GM19455 (cell line): Measurements from ENCODE around the gene NCBP2L.
"Not testable (repeated sequence)": the region's sequence is repeated elsewhere in the genome, so short reads cannot be mapped to it uniquely, and the experiment has no call there.

Experiments
- ATAC-seq: cut with Tn5 transposase; IDR thresholded peaks from one replicate; pipeline ENCODE4 v1.9.1; 2021; ENCODE audit not compliant: unreplicated experiment

The NCBP2L gene

GRCh38 chrX:107804427-107804826, 26.9 kb downstream of the NCBP2L start:
- no peak for ATAC-seq

GRCh38 chrX:107805179-107805578, 27.6 kb downstream of the NCBP2L start:
- ATAC-seq = no peak

- ATAC-seq = not testable (repeated sequence)
Measured at GRCh38 chrX:107810053-107810452, 32.5 kb downstream of the NCBP2L start.

GRCh38 chrX:107818900-107819521, 41.5 kb downstream of the NCBP2L start:
- ATAC-seq = no peak

- no peak for ATAC-seq
Measured at GRCh38 chrX:107823042-107823441, 45.5 kb downstream of the NCBP2L start.

DNA sequence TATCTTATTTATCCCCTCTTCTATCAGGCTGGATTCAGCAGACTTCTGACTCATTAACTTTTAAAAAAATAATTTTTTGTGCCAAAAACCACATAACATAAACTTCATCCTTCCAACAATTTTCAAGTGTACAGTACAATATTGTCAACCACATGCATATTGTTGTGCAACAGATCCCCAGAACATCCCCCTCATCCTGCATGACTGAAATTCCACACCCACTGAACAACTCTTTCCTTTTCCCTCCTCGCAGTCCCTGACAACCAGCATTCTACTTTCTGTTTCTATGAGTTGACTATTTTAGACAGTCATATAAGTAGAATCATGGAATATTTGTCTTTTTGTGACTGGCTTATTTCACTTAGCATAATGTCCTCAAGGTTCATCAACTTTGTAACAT, 45.9 kb downstream of the NCBP2L start:
- ATAC-seq = no peak

- peak; percentile 18 for ATAC-seq
Measured at GRCh38 chrX:107825698-107826237, 48.2 kb downstream of the NCBP2L start, which contains the start of gene MID2. TSS of gene MID2 (plus strand) at chrX:107825866. CDS start at chrX:107826427, 561 bp downstream.

- ATAC-seq = peak; percentile 74
Measured at GRCh38 chrX:107826238-107827029, 48.9 kb downstream of the NCBP2L start.

DNA sequence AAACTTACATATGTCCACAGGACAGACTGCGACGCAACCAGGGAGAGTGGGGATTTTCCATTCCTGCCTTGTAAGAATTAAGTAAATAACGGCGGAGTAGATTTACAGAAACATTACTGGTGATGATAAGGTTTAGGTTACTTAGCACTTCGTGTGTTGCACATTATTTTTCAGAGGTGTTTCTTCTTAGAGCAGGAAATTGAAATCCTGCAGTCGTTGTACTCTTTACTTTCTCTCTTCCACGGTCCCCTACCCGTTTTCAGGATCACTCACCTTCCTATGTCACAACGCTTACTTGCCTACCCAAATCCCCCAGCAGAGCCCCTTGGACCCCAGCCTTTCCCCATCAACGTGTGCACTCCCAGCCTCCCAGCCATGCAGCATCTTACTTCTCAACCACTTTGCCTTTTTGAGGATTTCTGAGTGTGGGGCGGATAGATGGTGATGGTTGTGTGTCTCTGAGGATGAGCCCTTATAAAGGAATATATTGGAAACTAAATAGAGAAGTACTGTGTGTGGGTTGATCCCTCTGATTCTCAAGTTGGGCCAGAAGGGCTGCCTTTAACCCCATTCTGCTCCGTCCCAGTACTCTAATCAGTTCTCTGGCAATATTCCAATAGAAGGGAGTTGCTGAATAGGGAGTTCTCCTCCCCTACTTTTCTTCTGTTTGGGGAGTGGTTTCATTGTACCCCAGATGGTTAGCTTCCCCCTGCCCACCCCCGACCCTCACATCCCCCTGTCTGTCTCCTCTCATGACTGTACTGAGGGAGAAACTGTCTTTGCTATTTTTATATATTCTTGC, 49.7 kb downstream of the NCBP2L start:
- no peak for ATAC-seq

GRCh38 chrX:107827852-107828251, 50.3 kb downstream of the NCBP2L start:
- no peak for ATAC-seq

DNA sequence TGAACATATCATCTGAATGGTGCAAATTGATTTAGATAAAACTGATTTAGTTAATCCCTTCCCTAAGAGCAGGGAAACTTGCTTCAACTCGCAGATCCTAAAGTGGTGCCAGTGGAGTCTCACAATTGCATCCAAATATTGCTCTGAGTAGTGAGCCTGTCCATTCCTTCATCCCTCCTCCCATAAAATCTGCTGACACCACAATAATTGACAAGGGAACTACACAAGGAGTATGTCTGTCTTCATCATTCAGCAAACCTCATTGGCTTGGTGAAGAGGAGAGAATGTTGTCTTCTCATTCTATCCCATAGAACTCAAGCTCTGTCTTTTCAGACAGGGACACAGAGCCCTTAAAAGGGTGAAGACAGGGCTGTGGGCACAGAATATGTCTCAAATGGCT, 52.3 kb downstream of the NCBP2L start:
- ATAC-seq = no peak

DNA sequence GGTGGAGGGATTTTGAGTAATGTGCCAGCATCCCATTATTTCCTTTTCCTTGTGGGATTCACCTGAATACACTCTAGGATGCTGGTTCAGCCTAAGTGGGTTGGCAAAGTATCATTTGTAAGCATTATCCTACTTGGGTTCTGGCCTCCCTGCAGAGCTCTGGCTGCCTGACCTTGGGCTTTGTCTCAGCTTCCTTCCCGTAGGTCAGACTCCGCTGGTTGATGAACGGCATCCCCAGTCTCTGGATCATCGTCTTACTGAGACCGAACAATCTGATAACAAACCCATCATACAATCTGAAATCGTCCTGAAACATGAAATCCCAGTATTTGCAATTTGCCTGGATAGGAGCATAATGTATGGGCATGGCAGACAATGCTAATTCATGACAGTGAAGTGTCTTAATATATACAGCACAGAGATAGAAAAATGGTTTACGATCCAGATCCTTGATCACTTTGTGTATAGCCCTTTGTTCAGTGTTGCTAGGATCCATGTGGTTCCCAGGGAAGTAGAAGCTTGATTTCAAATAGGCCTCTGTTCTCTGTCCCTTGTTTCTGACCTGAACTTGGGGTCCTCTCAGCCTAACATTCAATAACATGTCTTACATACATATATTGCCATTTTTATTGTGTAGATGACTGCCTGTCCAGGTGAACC, 53.7 kb downstream of the NCBP2L start:
- ATAC-seq = no peak

- no peak for ATAC-seq
Measured at GRCh38 chrX:107834275-107835201, 57.0 kb downstream of the NCBP2L start.

GRCh38 chrX:107836958-107837357, 59.4 kb downstream of the NCBP2L start:
- no peak for ATAC-seq

DNA sequence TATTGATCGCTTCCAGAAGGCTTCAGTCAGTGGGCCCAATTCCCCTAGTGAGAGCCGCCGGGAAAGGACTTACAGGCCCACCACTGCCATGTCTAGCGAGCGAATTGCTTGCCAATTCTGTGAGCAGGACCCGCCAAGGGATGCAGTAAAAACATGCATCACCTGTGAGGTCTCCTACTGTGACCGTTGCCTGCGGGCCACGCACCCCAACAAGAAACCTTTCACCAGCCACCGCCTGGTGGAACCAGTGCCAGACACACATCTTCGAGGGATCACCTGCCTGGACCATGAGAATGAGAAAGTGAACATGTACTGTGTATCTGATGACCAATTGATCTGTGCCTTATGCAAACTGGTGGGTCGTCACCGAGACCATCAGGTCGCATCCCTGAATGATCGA, 63.4 kb downstream of the NCBP2L start:
- ATAC-seq = no peak

GRCh38 chrX:107842715-107843400, 65.3 kb downstream of the NCBP2L start:
- ATAC-seq = no peak
